GM10266 (cell line): Measurements from ENCODE around the gene TMEM229B.

ENCODE experiments used
- DNase-seq: peaks from one replicate; pipeline ENCODE4 v3.0.0; 2012; ENCODE audit errors: extremely low spot score
- CTCF ChIP-seq: IDR thresholded peaks from 2 replicates; pipeline ENCODE4 v1.5.1; 2012; ENCODE audit warnings: mild to moderate bottlenecking, low read depth; ENCODE audit not compliant: control insufficient read depth, insufficient read depth; ENCODE audit errors: missing control alignments

TMEM229B gene

DNA sequence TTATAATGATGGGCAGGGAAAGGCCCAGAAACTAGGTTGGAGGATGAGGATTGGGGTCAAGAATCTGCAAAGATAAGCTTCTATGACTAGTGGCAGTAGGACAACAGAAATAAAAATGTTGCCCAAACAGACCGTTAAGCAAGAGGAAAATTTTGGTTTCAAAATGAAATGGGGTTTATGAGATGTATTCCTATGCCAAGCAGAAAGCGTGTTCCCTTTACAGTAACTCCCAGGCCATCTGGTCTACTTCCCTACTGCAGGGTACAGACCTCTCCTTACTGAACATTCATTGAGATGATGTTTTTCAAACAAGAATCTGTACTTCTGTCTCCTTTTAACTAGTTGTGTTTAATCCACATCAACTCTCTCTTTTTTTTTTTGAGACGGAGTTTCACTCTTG, 20.4 kb upstream of the TMEM229B start:
- DNase-seq = no peak
- TF ChIP-seq CTCF = no peak

GRCh38 chr14:67505254-67505653, 16.7 kb upstream of the TMEM229B start:
- no peak for DNase-seq
- no peak for TF ChIP-seq CTCF

DNA sequence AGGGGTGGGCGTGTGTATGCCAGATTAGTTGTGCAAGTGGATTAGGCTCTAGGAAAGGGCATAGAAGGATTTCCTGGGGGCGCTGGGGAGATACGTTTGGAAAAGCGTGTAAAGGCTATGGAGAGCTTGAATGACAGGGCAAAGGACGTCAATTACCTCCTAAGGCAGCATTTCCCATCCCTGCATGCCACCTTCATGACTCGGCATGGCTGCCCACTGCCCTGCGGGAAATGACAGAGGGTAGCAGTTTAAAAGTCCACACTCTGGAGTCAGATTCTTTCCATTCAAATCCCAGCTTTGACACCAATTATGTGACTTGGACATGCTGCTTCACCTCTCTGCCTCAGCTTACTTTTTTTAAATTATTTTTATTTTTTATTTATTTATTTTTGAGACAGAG, 14.8 kb upstream of the TMEM229B start:
- no peak for TF ChIP-seq CTCF
- no peak for DNase-seq

DNA sequence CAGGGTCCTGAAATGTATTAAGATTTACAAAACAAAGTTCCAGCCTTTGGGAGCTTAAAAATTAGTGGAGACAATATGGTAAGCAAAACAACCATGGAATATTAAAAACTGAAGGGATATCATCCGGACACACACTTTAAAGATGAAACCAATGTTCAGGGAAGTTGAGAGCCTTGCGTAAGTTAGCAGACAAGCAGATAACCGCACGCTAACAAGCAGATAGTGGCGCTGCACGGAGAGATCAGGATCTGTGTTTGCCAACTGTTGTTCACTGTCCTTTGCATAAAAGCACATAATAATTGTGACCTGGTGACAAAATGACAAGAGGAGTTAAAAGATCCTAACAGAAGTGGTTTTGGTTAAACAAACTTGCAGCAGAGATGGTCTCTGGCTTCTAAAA, 14.3 kb upstream of the TMEM229B start:
- no peak for DNase-seq
- TF ChIP-seq CTCF = no peak

DNA sequence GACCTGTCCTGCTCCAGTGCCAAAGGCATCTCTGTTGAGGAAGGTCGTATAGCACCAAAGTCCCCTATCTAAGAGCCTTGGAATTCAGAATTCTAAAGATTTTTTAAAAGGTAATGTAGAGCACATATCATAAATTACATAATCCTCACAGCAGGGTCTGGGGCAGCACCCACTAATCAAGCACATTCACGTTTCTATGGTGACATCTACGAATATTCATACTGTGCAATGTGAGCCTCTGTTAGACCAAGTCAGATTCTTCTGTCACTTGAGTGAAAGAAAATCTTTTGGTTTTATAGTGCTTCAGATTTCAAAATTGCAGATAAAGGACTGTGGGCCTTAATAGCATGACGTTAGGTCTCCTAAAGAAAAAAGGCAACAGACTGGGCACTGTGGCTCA, 13.1 kb upstream of the TMEM229B start:
- TF ChIP-seq CTCF = no peak
- no peak for DNase-seq

DNA sequence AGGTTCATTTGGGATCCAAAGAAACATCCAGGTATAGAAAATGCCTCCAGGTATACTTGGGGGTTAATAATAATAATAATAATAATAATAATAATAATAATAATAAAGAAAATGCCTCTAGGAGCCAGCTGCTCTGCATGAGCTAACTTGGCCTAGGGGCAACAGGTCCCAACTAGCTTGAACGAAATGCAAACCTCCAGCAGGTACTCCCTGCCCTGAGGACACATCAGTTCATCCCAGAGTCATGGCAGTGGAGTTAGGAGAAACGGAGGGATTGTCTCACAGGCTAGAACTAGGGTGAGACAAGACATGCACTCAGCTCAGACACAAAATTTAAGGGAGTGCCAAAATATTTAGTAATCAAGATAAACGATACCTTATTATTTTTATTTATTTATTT, 12.5 kb upstream of the TMEM229B start:
- no peak for DNase-seq
- no peak for TF ChIP-seq CTCF

- no peak for DNase-seq
- no peak for TF ChIP-seq CTCF
These were observed 9.2 kb upstream of the TMEM229B start for GRCh38 chr14:67497716-67498115.

DNA sequence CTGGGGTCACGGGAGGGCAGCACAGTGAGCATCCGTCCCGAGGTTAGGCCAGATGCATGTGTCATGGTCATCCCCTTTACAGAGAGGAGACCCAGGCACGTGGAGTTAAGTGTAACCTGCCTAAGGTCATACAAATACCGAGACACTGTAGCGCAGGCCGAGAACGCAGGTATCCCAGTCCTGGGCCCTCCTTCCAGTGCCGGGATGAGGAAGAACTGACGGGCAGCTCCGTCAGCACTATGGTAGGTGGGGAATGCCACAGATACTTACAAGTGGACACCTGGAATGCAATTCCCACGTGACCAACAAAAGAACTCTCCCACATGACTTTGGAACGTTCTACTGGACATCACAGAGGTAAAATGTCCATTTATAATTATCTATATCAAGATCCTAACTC, 8.7 kb upstream of the TMEM229B start:
- DNase-seq = no peak
- TF ChIP-seq CTCF = no peak
